HL-60/S4 (cell line): ENCODE results near the gene ATP2A1.
"Not testable (repeated sequence)": the region's sequence is repeated elsewhere in the genome, so short reads cannot be mapped to it uniquely, and the experiment has no call there.

Source experiments
- in situ Hi-C: fragments of 300-500 bp; cut with MboI; formaldehyde crosslinking; loops from 2 replicates; pipeline ENCODE4 v1.14.3; 2022; ENCODE audit warnings: low sequenced_read_pairs

Gene ATP2A1

GRCh38 chr16:28931801-28932225, 53.5 kb downstream of the ATP2A1 start, which contains the start of gene CD19:
TSS of gene CD19 (plus strand) at chr16:28931971. CDS start at chr16:28932001, 30 bp downstream.
- in situ Hi-C loops = no loop called here

- in situ Hi-C loops = no loop called here
These were observed 54.3 kb downstream of the ATP2A1 start for GRCh38 chr16:28932339-28933141.

- in situ Hi-C loops = no loop called here
These were observed 54.9 kb downstream of the ATP2A1 start for GRCh38 chr16:28933171-28933570.

- in situ Hi-C loops = no loop called here
These were observed 57.1 kb downstream of the ATP2A1 start for GRCh38 chr16:28935346-28935745.

GRCh38 chr16:28935924-28936783, 57.9 kb downstream of the ATP2A1 start:
- in situ Hi-C loops = no loop called here

- in situ Hi-C loops = no loop called here
These were observed 58.5 kb downstream of the ATP2A1 start for GRCh38 chr16:28936784-28937155.

GRCh38 chr16:28937222-28937876, 59.1 kb downstream of the ATP2A1 start:
- in situ Hi-C loops = no loop called here

- in situ Hi-C loops = no loop called here
These were observed 60.4 kb downstream of the ATP2A1 start for GRCh38 chr16:28938721-28939120.

GRCh38 chr16:28939825-28940224, 61.5 kb downstream of the ATP2A1 start:
- in situ Hi-C loops = not testable (repeated sequence)

GRCh38 chr16:28943281-28943680, 65.0 kb downstream of the ATP2A1 start:
- in situ Hi-C loops = no loop called here

GRCh38 chr16:28946681-28947080, 68.4 kb downstream of the ATP2A1 start:
- in situ Hi-C loops = no loop called here

GRCh38 chr16:28950648-28951409, 72.5 kb downstream of the ATP2A1 start, which contains the start of gene NFATC2IP:
TSS of gene NFATC2IP (plus strand) at chr16:28950937. CDS start at chr16:28951012, 75 bp downstream.
- in situ Hi-C loops = no loop called here

GRCh38 chr16:28951410-28951943, 73.2 kb downstream of the ATP2A1 start:
- in situ Hi-C loops = no loop called here
